HG02798 (cell line): ENCODE results near the gene FHIP2A.
"Not testable (repeated sequence)": the region's sequence is repeated elsewhere in the genome, so short reads cannot be mapped to it uniquely, and the experiment has no call there.

Experiments
- ATAC-seq: cut with Tn5 transposase; IDR thresholded peaks from one replicate; pipeline ENCODE4 v1.9.1; 2021; ENCODE audit warnings: mild to moderate bottlenecking; ENCODE audit not compliant: unreplicated experiment, poor library complexity

FHIP2A gene, protein sequence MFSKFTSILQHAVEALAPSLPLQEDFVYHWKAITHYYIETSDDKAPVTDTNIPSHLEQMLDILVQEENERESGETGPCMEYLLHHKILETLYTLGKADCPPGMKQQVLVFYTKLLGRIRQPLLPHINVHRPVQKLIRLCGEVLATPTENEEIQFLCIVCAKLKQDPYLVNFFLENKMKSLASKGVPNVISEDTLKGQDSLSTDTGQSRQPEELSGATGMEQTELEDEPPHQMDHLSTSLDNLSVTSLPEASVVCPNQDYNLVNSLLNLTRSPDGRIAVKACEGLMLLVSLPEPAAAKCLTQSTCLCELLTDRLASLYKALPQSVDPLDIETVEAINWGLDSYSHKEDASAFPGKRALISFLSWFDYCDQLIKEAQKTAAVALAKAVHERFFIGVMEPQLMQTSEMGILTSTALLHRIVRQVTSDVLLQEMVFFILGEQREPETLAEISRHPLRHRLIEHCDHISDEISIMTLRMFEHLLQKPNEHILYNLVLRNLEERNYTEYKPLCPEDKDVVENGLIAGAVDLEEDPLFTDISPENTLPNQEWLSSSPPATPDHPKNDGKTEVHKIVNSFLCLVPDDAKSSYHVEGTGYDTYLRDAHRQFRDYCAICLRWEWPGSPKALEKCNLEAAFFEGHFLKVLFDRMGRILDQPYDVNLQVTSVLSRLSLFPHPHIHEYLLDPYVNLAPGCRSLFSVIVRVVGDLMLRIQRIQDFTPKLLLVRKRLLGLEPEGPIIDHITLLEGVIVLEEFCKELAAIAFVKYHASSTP

DNA sequence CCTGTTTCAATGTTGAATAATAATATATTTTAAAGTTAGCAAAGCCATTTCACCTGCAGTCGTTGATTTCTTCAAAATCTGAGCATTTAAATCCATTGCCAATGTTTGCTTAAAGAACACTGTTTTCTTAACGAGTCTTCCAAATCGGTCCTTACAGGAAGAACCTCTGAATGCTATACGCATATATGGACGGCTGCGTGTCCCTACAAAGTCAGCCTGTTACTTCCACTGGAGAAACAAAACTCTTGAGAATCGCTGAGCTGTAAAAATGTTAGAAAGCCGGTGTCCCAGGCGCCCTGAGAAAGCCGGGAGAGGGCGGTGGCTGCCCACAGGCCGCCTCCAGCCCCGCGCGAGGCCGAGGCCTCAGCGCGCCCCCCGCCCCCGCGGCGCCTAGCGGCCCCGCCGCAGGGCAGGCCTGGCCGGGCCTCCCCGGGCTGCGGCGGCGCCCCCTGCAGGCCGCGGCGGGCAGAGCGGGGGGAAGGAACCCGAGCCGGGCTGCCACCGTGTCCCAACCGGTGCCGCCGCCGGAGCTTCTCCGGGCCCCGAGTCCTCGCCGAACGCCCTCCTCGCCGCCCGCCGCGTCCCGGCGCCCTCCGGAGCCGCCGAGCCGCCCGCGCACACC, at the start of gene FHIP2A:
Gene FHIP2A, plus strand, starts transcription at position 488 of the 622 bp plus-strand sequence. CDS start 299 bp downstream, outside the sequence.
- peak; percentile 85 for ATAC-seq

DNA sequence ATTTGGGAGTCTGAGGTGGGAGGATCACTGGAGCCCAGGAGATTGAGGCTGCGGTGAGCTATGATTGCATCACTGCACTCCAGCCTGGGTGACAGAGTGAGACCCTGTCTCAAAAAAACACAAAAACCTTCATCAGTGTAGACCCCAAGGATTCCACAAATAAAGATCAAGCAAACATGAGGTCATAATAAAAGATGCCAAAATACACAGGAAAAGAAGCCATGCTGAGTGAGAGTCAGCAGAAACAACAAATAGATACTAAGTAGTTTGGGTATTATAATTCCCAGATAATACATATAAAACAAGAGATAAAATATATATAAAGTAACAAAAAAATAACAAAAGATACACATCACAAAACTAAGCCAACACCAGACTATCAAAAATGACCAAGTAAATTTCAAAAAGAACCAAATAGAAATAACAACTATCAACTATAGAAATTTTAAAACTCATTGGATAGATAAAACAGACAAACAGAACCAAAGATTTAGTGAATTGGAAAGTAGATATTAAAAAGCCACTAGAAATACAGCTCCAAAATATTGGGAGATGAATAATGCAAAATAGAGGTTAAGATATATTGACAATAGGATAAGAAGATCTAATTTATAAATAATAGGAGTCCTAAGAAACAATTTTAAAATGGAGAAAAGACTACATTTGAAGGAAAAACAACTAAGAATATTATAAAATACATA, 48.9 kb upstream of the FHIP2A start:
- no peak for ATAC-seq

DNA sequence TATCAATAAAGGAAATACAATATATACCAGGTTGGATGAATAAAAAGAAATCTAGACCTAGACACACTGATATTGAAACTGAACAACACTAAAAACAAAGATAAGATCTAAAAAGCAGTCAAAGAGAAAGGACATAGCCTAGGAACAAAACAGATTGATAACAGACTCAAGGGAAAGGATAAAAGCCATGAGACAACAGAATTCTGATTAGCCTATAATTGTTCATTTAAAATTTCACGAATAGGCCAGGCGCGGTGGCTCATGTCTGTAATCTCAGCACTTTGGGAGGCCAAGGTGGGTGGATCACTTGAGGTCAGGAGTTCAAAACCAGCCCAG, 48.4 kb upstream of the FHIP2A start:
- no peak for ATAC-seq

DNA sequence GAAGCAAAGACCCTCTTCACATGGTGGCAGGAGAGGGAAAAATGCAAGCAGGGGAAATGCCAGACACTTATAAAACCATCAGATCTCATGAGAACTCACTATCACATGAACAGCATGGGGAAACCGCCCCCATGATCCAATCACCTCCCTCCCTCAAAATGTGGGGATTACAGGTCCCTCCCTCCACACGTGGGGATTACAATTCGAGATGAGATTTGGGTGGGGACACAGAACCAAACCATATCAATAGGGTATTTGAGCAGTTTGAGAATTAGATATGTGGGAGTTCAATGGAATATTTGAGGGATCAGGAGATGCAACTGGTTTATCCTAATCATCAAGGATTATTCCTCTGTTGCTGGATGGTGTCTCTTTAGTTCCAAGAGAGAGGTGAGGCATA, 46.5 kb upstream of the FHIP2A start:
- not testable (repeated sequence) for ATAC-seq

DNA sequence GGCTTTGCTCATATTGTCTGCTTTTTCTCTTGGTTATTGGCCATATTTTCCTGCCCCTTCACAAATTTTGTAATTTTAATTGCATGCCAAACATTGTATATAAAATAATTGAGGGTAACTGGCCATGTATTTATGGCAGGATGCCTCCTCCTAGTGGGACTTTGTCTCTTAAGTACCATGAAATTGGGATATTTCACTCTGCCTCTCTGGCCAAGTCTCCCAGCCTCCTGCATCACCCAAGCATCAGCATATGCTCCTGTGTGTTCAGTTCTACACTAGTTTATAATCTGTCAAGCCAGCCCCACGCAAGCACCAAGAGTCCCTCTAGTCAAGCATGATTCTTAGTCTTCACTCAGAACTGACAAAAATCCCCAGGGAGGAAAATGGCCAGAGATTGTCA, 44.2 kb upstream of the FHIP2A start:
- no peak for ATAC-seq

DNA sequence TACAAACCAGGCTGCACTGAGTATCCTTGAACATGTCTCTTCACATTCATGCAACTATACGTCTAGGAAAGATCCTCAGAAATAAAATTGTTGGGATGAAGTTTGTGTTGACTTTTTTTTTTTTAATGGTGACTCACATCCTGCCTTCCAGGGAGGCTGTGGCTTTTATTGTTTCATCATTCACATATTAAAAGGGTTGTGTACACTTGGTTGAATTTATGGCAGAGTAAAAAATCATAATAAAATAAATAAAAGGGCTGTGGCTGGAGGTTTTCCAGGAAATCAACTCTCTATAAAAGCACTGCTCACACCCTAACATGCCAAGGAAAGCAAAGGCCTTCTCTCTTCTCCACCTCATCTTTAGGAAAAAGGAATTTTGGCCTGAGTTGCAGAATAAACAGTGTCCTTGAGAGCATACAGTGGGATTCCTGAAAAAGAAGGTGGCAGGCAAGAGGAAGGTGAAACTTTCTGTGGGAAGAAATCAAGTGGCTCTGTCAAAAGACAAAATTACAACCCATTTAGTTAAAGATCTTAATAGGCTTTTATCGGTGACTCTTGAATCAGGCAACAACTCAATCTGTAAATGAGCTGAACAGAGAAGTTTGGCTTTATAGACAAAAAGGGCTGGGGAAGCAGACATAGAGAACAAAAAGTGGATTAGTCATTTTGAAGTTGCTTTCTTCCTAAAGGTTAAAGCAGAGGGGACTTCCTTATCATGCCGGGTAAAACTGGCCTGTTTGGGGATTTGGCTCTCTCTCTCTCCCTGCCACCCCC, 41.6 kb upstream of the FHIP2A start:
- no peak for ATAC-seq

DNA sequence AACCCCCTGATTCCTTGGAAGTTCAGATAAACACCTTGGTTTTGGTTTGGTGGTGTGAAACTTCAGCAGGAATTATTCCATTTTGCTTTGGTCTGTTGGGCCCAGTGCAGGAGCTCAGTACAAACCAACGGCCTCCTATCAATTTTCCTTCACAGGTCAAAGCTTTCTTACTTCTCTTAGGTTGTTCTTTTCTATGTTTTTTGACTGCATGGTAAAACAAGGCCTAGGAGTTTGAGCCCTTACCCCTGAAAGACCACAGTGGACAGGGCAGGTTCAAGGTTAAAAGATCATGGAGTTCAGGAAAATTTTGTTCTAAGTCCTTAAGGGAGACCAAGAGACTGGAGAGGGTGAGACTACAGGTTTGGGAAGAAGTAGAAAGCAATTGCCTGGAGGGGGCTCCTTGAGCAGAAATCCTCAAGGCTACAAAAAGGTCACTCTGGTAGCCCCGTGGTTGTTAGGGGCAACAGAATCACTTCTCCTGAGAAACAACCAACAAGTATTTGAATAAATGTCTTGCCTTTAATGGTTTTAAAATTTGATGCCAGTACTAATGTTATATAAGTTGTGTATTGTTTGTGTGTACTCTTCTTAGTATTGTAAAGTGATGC, 40.9 kb upstream of the FHIP2A start:
- ATAC-seq, result no peak

DNA sequence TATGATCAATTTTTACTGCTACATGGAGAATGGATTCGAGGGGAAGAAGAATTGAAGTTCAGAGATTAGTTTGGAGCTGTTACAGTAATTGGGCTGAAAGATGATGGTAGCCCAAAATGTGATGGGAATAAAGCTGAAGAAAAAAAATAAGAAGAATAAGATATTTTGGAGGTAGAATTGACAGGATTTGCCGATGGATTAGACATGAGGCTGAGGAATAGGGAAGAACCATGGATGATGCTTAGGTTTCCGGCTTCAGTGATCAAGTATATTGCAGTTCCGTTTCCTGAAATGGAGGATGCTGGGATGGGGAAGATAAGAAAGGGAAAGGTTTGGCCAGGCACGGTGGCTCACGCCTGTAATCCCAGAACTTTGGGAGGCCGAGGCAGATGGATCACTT, 38.9 kb upstream of the FHIP2A start:
- no peak for ATAC-seq

DNA sequence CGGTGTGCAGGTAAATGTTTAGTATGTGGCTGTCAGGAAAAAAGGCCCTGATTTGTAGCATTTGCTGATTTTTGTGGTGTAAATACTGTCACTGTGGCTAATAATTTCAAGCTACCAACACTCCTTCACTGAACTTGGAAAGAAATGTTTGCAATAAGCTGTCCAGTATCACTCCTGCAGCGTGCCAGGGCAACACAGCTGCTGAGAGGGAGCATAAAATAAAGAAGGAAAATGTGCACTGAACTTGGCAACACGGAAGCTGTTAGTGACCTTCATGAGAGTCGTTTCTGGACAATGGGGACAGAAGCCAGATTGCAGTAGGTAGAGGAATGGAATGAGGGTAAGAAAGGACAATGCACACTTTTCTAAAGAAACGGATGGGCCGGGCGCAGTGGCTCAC, 37.9 kb upstream of the FHIP2A start:
- no peak for ATAC-seq

DNA sequence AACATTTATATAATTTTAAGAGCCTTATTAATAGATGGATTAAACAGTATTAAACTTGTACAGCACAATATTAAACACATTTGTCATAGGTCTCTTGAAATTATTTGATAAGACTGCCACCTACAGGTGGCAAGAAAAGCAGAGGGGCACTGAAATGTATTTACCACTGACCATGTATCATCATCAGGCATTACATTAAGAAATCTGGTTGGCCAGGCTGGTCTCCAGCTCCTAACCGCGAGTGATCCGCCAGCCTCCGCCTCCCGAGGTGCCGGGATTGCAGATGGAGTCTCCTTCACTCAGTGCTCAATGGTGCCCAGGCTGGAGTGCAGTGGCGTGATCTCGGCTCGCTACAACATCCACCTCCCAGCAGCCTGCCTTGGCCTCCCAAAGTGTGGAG, 35.1 kb upstream of the FHIP2A start:
- peak; percentile 62 for ATAC-seq

DNA sequence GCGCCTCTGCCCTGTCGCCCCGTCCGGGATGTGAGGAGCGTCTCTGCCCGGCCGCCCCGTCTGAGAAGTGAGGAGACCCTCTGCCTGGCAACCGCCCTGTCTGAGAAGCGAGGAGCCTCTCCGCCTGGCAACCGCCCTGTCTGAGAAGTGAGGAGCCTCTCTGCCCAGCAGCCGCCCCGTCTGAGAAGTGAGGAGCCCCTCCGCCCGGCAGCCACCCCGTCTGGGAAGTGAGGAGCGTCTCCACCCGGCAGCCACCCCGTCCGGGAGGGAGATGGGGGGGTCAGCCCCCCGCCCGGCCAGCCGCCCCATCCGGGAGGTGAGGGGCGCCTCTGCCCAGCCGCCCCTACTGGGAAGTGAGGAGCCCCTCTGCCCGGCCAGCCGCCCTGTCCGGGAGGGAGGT, 34.4 kb upstream of the FHIP2A start:
- not testable (repeated sequence) for ATAC-seq

DNA sequence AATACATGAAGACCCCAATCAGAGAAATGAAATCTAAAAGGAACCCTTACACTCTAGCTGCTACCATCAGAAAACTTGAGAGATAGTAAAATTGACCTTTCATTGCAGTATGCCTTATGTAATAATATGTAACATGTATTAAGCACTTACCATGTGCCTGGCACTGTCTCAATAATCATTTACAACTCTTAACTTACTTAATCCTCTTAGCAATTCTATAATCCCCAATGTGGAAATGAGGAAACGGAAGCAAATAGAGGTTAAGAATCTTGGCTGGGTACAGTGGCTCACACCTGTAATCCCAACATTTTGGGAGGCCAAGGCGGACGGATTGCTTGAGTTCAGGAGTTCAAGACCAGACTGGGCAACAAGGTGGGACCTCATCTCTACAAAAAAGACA, 29.8 kb upstream of the FHIP2A start:
- ATAC-seq, result no peak

DNA sequence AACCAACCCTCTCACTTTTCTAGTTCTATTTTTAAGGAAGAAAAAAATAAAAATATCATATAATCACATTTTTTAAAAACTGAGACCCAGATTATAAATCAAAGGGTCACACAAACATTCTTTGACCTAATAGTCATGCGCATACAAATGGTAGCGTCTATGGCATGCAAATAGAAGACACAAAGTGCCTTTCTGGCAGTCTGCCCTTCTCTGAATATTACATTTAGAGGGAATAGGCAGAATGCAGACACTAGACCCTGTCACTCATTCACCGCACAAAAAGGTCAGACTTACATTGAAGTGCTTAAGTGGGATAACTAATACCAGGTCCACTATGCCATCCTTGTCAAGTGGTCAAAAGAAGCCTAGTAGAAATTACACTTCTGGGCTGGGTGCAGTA, 26.5 kb upstream of the FHIP2A start:
- ATAC-seq, result no peak

DNA sequence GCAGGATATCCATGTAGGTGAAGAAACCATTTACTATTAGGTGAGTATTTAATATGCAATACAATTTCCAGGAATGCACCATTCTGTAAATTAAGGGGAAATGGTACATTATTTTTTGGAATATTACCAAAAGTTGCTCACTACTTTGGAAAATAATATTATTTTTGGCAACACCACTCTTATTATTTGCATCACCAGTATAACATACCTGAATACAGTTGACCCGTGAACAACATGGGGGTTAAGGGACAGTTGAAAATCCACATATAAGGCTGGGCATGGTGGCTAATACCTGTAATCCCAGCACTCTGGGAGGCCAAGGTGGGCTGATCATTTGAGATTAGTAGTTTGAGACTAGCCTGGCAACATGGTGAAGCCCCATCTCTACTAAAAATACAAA, 21.2 kb upstream of the FHIP2A start:
- ATAC-seq, result no peak

DNA sequence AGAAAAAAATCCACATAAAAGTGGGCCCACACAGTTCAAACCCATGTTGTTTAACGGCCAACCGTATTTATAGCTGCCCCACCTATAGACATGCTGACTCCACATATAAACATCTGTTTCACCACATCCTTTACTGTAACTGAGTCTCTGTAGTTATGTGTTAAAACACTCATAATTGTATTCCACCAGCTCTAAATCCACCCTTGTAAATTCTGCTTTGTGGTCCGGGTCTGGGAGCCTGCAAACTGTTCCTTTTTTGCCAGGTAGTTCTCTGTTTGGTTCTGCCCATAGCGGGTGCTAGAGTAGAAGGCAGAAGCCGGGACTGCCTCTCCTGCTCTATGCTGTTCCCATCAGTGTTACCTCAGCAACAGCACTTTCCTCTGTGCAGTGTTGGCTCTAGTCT, 20.2 kb upstream of the FHIP2A start:
- ATAC-seq, result no peak

DNA sequence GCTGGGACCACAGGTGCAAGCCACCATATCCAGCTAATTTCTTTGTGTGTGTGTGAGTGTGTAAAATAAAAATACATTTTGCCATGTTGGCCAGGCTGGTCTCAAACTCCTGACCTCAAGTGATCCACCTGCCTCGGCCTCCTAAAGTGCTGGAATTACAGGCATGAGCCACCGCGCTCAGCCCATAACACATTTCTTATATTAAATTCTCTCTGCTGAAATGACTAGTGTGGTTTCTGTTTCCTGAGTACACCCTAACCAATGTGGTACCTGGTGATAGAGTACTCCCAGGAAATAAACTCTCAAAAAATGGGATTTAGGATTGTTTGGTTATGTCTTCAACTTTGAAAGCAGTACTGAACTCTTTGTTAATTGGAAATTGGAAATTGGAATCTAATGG, 19.4 kb upstream of the FHIP2A start:
- no peak for ATAC-seq

DNA sequence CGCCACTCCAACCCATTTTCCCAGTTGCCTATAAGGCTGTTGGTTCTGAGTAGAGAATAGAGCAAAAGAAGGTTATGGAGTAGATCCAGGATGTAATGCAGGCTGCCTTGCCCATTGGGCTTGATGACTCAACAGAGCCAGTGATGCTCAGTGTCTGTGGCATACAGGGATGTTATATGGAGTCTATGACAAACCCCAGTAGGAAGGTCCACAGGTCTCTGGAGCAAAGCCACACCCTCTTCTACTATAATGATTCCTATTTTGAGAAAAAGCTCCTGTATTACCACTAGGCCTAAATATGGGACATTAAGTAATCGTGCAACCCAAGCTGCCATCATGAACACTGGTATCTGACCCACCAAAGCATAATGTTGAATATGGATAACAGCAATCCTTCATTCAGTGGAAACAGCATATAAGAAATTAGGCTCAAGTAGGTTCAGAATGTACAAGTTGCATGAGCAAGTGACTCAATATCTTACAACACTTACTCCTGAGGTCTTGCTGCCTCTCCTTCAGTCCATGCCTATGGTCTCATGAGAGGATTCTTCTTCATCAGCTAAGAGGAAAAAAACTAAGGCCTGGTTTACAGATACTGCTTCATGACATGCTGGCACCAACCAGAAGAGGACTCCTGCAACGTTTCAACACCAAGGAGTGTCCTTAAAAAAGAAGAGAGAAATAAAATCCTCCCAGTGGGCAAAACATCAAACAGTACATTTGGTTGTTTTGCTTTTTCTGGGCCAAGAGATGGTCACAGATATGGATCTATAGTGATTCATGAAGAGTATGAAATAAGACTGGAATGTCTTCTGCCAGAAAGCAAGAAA, 14.8 kb upstream of the FHIP2A start:
- ATAC-seq, result no peak

DNA sequence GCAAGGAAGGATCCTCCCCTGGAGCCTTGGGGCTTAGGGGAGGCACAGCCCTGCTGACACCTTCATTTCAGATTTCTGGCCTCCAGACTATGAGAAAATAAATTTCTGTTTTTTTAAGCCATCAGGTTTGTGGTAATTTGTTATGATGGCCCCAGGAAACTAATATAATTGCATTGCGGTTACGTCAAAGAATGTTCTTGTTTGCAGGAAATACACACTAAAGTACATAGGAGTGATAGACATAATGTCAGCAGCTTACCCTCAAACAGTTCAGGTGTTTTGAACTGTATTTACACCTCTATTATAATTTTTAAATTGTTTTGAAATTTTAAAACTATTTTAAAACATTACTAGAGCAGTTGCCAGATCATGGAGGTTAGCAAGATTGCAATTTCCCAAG, 12.6 kb upstream of the FHIP2A start:
- ATAC-seq, result no peak

DNA sequence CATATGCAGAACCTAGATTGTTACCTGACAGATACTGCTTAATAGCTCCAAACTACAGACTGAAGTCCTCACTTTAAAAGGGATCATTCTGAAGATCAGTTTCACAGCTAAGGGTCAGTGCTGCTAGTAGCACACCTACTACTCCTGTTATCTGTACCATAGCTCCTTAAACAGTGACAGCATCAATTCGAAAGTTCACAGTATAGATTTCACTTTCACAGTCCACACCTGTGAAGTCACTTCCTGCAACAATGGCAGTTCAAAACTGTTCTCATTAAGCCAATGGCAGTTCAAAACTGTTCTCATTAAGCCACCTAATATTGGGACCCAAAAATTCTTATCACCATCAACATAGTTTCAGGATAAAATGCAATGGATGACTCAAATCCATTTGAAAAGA, 10.7 kb upstream of the FHIP2A start:
- peak; percentile 100 for ATAC-seq
